HL-60 (cell line): ENCODE results near the gene IRF6.

Source experiments
- CTCF ChIP-seq: IDR thresholded peaks from one replicate; pipeline ENCODE4 v1.5.1; 2011; ENCODE audit warnings: low read length, control low read depth, inconsistent platforms; ENCODE audit not compliant: insufficient read depth
- POLR2AphosphoS5 ChIP-seq: IDR thresholded peaks from 2 replicates; pipeline ENCODE4 v1.6.1; 2012; ENCODE audit warnings: low read depth
- REST ChIP-seq: IDR thresholded peaks from 2 replicates; pipeline ENCODE4 v1.6.1; 2012; ENCODE audit warnings: low read depth; ENCODE audit not compliant: insufficient replicate concordance
- SPI1 ChIP-seq: IDR thresholded peaks from 2 replicates; pipeline ENCODE4 v1.6.1; 2012; ENCODE audit warnings: low read depth, mild to moderate bottlenecking, borderline replicate concordance

- TF ChIP-seq CTCF = no peak
- no peak for TF ChIP-seq POLR2AphosphoS5
- TF ChIP-seq REST = no peak
- no peak for TF ChIP-seq SPI1
These were observed 30.3 kb downstream of the IRF6 start for GRCh38 chr1:209775678-209776077.
